ENCODE results near the gene PJA1.

DNA sequence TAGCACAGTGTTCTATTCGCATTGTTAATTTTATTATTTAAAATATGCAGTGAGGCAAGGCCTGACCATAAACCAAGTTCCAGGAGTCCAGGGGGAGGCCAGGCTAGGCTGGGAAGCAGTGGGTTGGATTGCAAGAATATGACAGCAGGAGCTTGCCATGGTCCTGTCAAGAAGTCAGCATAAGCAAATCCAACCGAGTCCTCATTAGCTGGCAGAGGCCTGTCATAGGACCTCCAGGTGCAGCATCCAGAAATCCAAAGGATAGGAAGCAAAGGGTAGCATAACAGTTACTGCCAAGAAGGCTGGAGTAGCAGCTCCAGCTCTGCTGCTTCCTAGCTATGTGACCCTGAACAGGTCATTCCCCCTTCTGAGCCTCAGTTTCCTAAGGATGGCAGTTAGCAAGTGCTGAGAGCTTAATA lies 13.4 kb downstream of the PJA1 start:
- TF ChIP-seq, protein P1, sequence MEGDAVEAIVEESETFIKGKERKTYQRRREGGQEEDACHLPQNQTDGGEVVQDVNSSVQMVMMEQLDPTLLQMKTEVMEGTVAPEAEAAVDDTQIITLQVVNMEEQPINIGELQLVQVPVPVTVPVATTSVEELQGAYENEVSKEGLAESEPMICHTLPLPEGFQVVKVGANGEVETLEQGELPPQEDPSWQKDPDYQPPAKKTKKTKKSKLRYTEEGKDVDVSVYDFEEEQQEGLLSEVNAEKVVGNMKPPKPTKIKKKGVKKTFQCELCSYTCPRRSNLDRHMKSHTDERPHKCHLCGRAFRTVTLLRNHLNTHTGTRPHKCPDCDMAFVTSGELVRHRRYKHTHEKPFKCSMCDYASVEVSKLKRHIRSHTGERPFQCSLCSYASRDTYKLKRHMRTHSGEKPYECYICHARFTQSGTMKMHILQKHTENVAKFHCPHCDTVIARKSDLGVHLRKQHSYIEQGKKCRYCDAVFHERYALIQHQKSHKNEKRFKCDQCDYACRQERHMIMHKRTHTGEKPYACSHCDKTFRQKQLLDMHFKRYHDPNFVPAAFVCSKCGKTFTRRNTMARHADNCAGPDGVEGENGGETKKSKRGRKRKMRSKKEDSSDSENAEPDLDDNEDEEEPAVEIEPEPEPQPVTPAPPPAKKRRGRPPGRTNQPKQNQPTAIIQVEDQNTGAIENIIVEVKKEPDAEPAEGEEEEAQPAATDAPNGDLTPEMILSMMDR (IDR thresholded peaks at IDR 0.05; ENCODE audit: poor library complexity) = no peak
- TF ChIP-seq EZH2 (IDR thresholded peaks at IDR 0.05; ENCODE audit: borderline replicate concordance) (no peak), EZH2phosphoT487 (IDR thresholded peaks at IDR 0.05; ENCODE audit: low read depth, severe bottlenecking, unreplicated experiment) (no peak)
